SK-N-SH treated with all-trans-retinoic acid at 6 μM for 48 hours (cell line): ENCODE measurements around the gene BCL2A1.

Experiments used
- ATAC-seq: fragments of 200-7000 bp; cut with Tn5 transposase; 3 replicates; pipeline ENCODE4 v1.9.1; 2020; ENCODE audit warnings: mild to moderate bottlenecking, moderate library complexity
- ARNTL ChIP-seq: fragments of 450-650 bp; formaldehyde crosslinking; IDR thresholded peaks from 2 replicates; pipeline ENCODE4 v1.5.0; 2020; ENCODE audit warnings: low read depth, mild to moderate bottlenecking, moderate library complexity, borderline replicate concordance
- BACH2 ChIP-seq: fragments of 250-450 bp; sonication (Bioruptor Pico); IDR thresholded peaks from 2 replicates; pipeline ENCODE4 v1.9.0; 2021; ENCODE audit warnings: mild to moderate bottlenecking, borderline replicate concordance
- CSDC2 ChIP-seq: fragments of 250-450 bp; sonication (Bioruptor Pico); IDR thresholded peaks from 2 replicates; pipeline ENCODE4 v1.5.0; 2020; ENCODE audit warnings: mild to moderate bottlenecking, moderate library complexity
- ESRRG ChIP-seq: fragments of 250-450 bp; sonication (Bioruptor Pico); IDR thresholded peaks from 2 replicates; pipeline ENCODE4 v1.6.1; 2021; ENCODE audit warnings: mild to moderate bottlenecking
- GLIS3 ChIP-seq: fragments of 250-450 bp; sonication (Bioruptor Pico); IDR thresholded peaks from 2 replicates; pipeline ENCODE4 v1.5.0; 2020; ENCODE audit warnings: mild to moderate bottlenecking, moderate library complexity
- ISL1 ChIP-seq: fragments of 250-450 bp; sonication (Bioruptor Pico); IDR thresholded peaks from 2 replicates; pipeline ENCODE4 v2.1.2; 2022; ENCODE audit warnings: mild to moderate bottlenecking, moderate library complexity
- PATZ1 ChIP-seq: fragments of 250-450 bp; sonication (Bioruptor Pico); IDR thresholded peaks from 2 replicates; pipeline ENCODE4 v1.8.0; 2020; ENCODE audit warnings: mild to moderate bottlenecking, moderate library complexity, borderline replicate concordance
- PPARA ChIP-seq: fragments of 250-450 bp; sonication (Bioruptor Pico); IDR thresholded peaks from 2 replicates; pipeline ENCODE4 v1.5.0; 2020; ENCODE audit warnings: mild to moderate bottlenecking, borderline replicate concordance
- RARB ChIP-seq: fragments of 250-450 bp; sonication (Bioruptor Pico); IDR thresholded peaks from 2 replicates; pipeline ENCODE4 v1.8.0; 2021; ENCODE audit warnings: mild to moderate bottlenecking, moderate library complexity
- SNAI2 ChIP-seq: fragments of 250-450 bp; sonication (Bioruptor Pico); IDR thresholded peaks from 2 replicates; pipeline ENCODE4 v1.5.0; 2020; ENCODE audit warnings: mild to moderate bottlenecking, moderate library complexity
- TOX ChIP-seq: fragments of 250-450 bp; sonication (Bioruptor Pico); IDR thresholded peaks from 2 replicates; pipeline ENCODE4 v1.8.0; 2021; ENCODE audit warnings: mild to moderate bottlenecking, moderate library complexity, borderline replicate concordance
- TSHZ2 ChIP-seq: fragments of 250-450 bp; sonication (Bioruptor Pico); IDR thresholded peaks from 2 replicates; pipeline ENCODE4 v1.5.0; 2020; ENCODE audit warnings: mild to moderate bottlenecking, moderate library complexity
- ZC3H10 ChIP-seq: fragments of 250-450 bp; sonication (Bioruptor Pico); IDR thresholded peaks from 2 replicates; pipeline ENCODE4 v1.5.1; 2021; ENCODE audit warnings: mild to moderate bottlenecking, moderate library complexity
- ZFP30 ChIP-seq: fragments of 450-650 bp; formaldehyde crosslinking; IDR thresholded peaks from 2 replicates; pipeline ENCODE4 v1.5.0; 2022; ENCODE audit warnings: mild to moderate bottlenecking, moderate library complexity
- ZNF565 ChIP-seq: fragments of 450-650 bp; formaldehyde crosslinking; conservative IDR thresholded peaks from 2 replicates; pipeline ENCODE4 v1.5.0; 2020; ENCODE audit warnings: low read depth, mild to moderate bottlenecking, moderate library complexity
- ZNF70 ChIP-seq: fragments of 450-650 bp; formaldehyde crosslinking; IDR thresholded peaks from 2 replicates; pipeline ENCODE4 v1.5.0; 2020; ENCODE audit warnings: mild to moderate bottlenecking, moderate library complexity
- TF ChIP-seq, protein P1 (sequence below): fragments of 250-450 bp; sonication (Bioruptor Pico); IDR thresholded peaks from 2 replicates; pipeline ENCODE4 v1.5.1; 2020; ENCODE audit warnings: low read depth, mild to moderate bottlenecking, moderate library complexity
- TF ChIP-seq, protein P2 (sequence below): fragments of 250-450 bp; sonication (Bioruptor Pico); IDR thresholded peaks from 2 replicates; pipeline ENCODE4 v1.8.0; 2021; ENCODE audit warnings: low read depth, mild to moderate bottlenecking, moderate library complexity, borderline replicate concordance

The BCL2A1 gene

DNA sequence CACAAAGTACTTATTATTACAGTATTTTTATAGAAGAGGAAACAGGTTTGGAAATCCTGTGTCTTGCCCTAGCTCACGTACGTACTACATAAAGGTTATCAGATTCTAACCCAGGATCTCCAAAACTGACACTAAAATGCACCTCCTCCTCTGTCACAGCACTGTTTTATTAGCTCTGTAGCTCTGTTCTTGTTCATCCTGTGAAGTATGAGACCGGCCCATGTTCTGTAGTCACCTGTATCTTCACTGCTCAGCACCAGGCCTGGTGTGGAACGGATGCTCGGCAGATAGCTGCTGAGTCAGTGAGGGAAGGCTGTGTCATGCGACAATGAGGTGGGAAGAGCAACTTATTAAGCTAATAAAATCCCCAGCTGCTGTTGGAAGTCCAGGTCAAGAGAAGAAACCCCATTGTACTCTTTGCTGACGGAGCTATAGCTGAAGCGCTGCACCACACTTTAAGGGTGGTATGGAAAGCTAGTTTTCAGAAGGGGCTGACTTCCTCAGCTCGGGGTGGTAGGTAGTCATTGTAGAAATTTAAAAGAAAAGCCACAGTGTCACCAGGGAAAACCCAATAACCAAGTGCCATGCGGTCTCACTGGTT is 22.8 kb downstream of the BCL2A1 start (continued):
- TF ChIP-seq, protein P1, sequence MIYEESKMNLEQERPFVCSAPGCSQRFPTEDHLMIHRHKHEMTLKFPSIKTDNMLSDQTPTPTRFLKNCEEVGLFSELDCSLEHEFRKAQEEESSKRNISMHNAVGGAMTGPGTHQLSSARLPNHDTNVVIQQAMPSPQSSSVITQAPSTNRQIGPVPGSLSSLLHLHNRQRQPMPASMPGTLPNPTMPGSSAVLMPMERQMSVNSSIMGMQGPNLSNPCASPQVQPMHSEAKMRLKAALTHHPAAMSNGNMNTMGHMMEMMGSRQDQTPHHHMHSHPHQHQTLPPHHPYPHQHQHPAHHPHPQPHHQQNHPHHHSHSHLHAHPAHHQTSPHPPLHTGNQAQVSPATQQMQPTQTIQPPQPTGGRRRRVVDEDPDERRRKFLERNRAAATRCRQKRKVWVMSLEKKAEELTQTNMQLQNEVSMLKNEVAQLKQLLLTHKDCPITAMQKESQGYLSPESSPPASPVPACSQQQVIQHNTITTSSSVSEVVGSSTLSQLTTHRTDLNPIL (CRISPR knock-in tag): no peak
- TF ChIP-seq BACH2 (CRISPR knock-in tag) (no peak), GLIS3 (CRISPR knock-in tag) (no peak)

GRCh38 chr15:79947009-79947408 is 24.0 kb downstream of the BCL2A1 start:
- TF ChIP-seq TSHZ2 (CRISPR knock-in tag) (no peak), ZFP30 (CRISPR knock-in tag) (no peak), ZC3H10 (CRISPR knock-in tag) (no peak)
- TF ChIP-seq, protein P1 (CRISPR knock-in tag): no peak
- no peak for ATAC-seq

DNA sequence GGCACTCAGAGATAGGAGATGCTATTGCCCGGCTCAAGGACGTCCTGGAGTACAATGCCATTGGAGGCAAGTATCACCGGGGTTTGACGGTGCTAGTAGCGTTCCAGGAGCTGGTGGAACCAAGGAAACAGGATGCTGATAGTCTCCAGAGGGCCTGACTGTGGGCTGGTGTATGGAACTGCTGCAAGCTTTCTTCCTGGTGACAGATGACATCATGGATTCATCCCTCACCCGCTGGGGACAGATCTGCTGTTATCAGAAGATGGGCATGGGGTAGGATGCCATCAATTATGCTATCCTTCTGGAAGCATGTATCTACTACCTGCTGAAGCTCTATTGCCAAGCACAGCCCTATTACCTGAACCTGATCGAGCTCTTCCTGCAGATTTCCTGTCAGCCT is 26.4 kb downstream of the BCL2A1 start:
- TF ChIP-seq BACH2 (CRISPR knock-in tag): no peak
- TF ChIP-seq CSDC2: no peak
- TF ChIP-seq GLIS3 (CRISPR knock-in tag): no peak
- TF ChIP-seq PATZ1: no peak
- no peak for TF ChIP-seq ZNF70 (CRISPR knock-in tag)
- no peak for TF ChIP-seq ARNTL (CRISPR knock-in tag)
- TF ChIP-seq, protein P1 (CRISPR knock-in tag): no peak
- no peak for TF ChIP-seq TOX (CRISPR knock-in tag)
- no peak for TF ChIP-seq ESRRG
- TF ChIP-seq ZNF565 (CRISPR knock-in tag): no peak
- no peak for TF ChIP-seq ZC3H10 (CRISPR knock-in tag)
- no peak for TF ChIP-seq PPARA (CRISPR knock-in tag)
- no peak for TF ChIP-seq ZFP30 (CRISPR knock-in tag)
- no peak for TF ChIP-seq SNAI2 (CRISPR knock-in tag)
- no peak for TF ChIP-seq RARB (CRISPR knock-in tag)
- TF ChIP-seq, protein P2, sequence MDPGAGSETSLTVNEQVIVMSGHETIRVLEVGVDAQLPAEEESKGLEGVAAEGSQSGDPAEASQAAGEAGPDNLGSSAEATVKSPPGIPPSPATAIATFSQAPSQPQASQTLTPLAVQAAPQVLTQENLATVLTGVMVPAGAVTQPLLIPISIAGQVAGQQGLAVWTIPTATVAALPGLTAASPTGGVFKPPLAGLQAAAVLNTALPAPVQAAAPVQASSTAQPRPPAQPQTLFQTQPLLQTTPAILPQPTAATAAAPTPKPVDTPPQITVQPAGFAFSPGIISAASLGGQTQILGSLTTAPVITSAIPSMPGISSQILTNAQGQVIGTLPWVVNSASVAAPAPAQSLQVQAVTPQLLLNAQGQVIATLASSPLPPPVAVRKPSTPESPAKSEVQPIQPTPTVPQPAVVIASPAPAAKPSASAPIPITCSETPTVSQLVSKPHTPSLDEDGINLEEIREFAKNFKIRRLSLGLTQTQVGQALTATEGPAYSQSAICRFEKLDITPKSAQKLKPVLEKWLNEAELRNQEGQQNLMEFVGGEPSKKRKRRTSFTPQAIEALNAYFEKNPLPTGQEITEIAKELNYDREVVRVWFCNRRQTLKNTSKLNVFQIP (CRISPR knock-in tag): no peak
- no peak for TF ChIP-seq TSHZ2 (CRISPR knock-in tag)
- no peak for TF ChIP-seq ISL1 (CRISPR knock-in tag)
- no peak for ATAC-seq
